Activated naive CD4-positive, alpha-beta T cell treated with anti-CD3 and anti-CD28 coated beads, Interleukin-2, amount 50 U/mL, for 16 hours (primary cell): ENCODE data around the gene TSPAN12.
"Not testable (repeated sequence)": the region's sequence is repeated elsewhere in the genome, so short reads cannot be mapped to it uniquely, and the experiment has no call there.

Experiments
- DNase-seq: peaks from one replicate; pipeline ENCODE4 v3.0.0-alpha.2; 2020

TSPAN12 gene

GRCh38 chr7:120799813-120800475 is 58.0 kb downstream of the TSPAN12 start:
- DNase-seq, result no peak

DNA sequence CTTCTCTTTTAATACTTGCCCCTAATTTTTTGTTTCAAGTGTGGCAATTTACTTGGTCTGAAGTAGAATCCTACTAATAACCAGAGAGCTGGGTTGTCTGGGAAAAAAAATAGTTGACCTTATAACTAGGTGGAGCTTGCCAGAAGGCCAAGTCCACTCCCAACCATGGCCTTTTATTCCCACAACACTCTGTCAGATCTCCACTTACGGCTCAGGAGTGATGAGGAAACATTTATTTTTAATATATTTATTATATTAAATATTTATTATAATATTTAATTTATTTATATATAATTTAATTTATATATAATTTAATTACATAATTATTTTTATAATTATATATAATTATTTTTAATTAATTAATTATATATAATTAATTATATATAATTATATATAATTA is 58.8 kb downstream of the TSPAN12 start:
- DNase-seq, result no peak

DNA sequence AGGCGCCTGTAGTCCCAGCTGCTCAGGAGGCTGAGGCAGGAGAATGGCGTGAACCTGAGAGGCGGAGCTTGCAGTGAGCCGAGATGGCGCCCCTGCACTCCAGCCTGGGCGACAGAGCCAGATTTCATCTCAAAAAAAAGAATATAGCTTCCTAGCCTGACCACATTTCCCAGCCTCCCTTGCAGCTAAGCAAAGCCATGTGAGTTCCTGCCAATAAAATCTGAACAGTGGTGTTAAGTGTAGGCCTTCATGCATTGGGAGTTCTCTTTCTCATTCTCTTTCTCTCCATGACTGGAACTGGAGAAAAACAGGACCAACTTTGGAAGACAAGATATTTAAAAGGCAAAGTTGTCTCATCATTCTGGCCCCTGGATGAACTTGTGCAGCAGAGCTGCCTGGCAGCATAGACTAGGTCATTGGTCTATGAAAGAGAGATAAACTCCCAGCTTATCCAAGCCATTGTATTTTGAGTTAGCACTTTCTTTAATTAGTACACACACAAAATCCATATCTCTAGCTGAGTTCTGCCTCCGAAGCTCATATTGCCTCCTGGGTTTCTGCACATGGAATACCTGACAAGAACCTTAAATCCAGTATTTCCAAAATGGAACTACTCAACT is 60.8 kb downstream of the TSPAN12 start:
- DNase-seq, result no peak

DNA sequence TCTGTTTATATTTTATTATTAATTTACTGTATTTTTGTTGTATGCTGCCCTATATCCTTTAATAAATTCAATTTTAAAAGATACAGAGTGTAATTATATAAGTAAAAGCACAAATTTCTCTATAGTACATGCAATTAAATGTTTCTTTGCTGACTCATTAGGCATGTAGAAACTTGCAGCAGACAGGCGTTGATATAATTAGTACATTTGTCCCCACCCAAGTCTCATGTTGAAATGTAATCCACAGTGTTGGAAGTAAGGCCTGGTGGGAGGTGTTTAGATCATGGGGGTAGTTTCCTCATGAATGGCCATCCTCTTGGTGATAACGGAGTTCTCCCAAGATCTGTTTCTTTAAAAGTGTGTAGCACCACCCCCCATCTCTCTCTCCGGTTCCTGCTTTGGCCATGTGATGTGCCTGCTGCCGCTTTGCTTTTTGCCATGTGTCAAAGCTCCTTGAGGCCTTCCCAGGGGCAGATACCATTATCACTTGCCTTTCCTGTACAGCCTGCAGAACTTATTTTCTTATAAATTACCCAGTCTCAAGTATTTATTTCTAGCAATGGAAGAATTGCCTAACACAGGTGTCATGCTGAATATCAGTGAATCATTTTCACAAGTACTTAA is 63.7 kb downstream of the TSPAN12 start:
- no peak for DNase-seq

- no peak for DNase-seq
These were observed 64.6 kb downstream of the TSPAN12 start for GRCh38 chr7:120793213-120793936.

DNA sequence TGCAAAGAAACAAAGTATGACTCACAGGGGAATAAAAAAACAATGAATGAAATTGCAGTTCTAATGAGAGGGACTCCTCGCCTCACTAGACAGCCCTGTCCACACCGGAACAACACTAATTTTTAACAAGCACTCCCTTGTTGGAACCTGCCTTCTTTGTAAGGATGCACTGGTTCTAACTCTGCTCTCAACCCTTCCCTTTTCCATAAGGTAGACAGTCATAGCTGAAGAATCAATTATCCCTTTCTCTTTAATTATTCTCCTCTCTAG is 65.1 kb downstream of the TSPAN12 start:
- no peak for DNase-seq

GRCh38 chr7:120792091-120792860 is 65.7 kb downstream of the TSPAN12 start:
- peak; percentile 61 for DNase-seq

- DNase-seq, result no peak
These were observed 72.8 kb downstream of the TSPAN12 start for GRCh38 chr7:120785095-120785494.

DNA sequence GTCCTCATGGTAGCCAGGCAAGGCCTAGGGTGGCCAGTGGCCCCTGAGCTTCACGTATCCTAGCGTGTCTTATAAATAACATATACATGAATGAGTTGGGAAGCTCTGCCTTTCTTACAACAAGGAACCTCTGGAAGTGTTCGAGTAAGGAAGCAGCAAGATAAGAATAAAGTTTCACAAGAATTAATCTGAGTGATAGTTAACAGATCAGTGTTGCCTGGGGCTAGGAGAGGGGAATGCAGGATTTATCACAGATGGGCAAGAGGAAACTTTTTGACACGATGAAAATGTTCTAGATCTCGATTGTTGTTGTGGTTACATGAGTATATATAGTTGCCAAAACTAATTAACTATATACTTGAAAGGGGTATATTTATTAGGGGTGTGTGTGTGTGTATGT is 74.2 kb downstream of the TSPAN12 start:
- DNase-seq, result no peak

- no peak for DNase-seq
These were observed 74.7 kb downstream of the TSPAN12 start for GRCh38 chr7:120783273-120783672.

DNA sequence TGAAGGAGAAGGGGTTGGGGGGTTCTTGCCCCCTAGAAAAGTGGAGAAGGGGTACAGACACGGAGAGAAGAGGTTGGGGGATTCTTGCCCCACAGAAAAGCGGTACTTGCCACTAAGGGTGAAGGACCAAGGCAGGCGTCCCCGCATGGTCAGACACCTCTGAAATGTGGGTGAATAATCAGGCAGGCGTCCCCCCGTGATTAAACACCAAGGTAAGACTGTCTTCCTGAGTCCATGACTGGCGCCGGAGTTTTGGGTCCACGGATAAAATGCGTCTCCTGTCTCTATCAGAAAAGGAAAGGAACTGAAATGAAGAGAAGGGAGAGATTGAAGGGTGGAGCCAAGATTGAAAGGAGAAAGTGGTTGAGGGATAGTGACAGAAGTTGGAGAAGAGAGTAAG is 76.0 kb downstream of the TSPAN12 start:
- DNase-seq, result not testable (repeated sequence)

DNA sequence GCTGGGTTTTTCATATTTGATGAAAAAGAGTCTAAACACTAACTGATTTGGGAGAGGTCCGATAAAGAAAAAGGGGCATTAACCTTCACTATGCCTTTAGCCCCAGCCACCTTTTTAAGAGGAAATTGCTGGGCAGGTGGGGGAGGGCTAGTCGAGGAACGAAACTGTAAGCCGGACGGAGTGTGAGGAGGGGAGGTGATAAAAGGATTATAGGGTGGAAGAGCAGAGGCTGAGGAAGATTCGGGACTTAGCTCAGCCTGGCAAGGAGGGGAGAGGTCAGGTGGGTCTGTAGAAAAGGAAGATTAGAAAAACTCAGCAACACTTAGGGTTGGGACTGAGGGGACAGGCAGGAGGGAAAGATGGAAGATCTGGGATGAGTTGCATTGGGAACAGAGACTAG is 77.0 kb downstream of the TSPAN12 start:
- no peak for DNase-seq

GRCh38 chr7:120780451-120780850 is 77.5 kb downstream of the TSPAN12 start:
- DNase-seq, result not testable (repeated sequence)

- DNase-seq, result not testable (repeated sequence)
These were observed 78.9 kb downstream of the TSPAN12 start for GRCh38 chr7:120779078-120779477.

DNA sequence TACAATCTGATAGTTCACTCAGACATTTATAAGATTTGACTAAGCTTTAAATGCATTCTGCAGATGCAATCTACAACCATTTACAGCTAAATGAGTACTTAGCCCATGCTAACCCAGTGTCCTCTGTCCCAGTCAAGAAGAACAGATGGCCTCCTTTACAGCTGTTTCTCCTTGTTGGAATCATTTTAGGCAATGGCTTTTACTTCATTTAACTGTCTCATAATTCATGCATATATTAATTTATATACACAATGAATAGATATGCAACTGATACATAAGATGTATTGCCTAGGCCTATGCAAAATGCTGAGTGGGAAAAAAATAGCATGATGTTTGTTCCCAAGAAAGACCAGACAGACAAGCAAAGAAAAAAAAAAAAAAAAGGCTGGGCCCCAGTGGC is 82.2 kb downstream of the TSPAN12 start:
- DNase-seq, result no peak

DNA sequence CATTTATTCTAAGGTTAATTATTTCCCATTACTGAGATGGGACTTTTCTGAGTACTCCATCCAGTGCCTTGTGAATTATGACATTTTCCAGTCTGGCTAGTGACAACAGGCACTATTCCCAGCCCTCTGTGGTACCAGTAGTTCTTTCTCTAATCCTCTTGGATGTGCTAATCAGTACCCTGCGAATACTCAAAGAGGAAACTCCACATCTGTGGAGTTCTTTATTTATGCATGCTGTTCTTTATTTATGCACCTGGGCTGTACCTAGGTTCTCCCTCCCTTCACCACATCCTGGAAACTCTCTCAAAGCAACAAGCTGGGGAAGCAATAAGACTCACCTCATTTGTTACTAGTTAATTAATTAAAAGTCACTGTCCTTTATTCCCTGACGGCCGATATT is 83.5 kb downstream of the TSPAN12 start:
- DNase-seq, result no peak

GRCh38 chr7:120770206-120770605 is 87.7 kb downstream of the TSPAN12 start:
- no peak for DNase-seq

DNA sequence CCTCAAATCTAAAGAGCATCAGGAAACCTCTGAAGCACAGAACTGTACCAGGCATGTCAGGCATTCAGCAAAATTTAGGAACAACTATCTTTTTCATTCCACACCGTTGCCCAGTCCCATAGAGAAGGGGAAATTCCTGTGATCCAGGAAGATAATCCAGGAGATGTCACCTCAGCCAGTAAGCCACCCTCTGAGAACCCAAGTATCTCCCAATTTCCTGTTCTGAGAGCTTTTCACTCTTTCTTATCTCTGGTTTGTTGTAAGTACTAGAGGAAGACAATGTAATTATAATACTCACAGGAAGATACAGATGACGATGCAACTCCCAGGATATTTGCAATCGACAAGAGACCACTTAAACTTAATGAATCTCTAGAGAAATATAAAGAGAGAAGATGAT is 97.1 kb downstream of the TSPAN12 start:
- no peak for DNase-seq

- no peak for DNase-seq
These were observed 97.9 kb downstream of the TSPAN12 start for GRCh38 chr7:120760050-120760449.

- DNase-seq, result no peak
These were observed 114.8 kb downstream of the TSPAN12 start for GRCh38 chr7:120743128-120743527.

DNA sequence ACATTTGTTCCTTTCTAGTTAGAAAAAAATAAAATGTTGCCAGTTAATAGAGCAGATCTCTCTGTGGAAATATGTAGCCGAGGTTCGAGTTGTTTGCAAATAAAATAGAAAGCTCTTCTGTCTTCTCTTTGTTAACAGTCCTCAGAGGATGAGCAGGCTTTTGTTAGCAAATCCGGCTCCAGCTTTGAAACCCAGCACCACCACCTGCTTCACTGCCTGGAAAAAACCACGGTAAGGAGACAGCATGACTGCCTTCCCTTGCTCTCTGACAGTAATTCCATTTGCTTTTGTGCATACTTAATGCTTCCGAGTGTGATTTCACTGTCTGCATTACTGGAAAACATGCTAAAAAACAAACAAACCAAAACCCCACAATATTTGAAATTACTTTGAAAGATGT is 115.6 kb downstream of the TSPAN12 start:
- no peak for DNase-seq

DNA sequence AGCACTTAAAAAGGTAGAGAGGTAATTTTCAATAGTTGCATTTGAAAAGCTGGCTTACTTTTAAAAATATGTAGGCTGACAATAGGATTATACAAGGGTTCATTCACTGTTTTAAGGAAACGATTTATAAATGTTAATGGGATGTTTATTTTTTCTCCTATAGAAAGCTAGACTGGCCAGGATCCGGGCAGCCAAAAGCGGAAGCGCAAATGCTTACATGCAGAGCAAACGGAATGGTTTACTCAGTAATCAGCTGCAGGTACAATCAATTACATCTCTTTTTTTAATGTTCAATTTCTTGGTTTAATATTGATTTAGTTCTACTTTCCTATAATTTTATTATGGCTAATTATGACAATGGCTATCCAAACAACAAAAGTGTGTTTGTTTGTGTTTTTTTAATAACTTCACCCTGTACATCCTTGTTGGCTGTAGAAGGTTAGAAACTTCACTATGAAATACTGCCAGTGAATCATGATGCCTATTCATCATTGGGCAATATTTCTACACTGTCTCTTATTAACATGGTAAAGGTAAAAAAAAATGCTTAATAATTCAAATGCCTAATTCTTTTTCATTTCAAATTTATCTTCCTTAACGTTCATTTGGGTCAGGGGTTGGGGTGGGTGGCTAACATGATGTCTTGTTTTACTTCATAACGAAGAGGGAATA is 116.4 kb downstream of the TSPAN12 start:
- no peak for DNase-seq

DNA sequence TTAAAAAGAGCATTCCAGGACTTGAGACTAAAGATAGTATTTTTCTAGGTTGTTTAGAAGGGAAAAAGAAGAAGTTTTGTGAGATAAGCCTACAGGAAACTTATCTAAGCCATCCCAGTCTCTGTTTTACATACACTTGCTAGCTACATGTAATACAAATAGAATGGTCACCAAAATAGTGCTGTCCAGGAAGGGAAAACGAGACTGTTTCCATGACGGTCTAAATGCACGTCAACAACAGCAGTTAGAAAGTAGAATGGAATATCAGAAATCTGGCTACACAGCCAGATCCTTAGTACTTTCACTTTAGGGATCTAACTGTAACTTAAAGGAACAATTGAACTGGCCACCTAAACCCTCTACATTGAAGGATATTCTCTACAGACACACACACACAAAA is 117.6 kb downstream of the TSPAN12 start:
- DNase-seq, result no peak
